T-helper 1 cell treated with Interleukin-12 subunit alpha and Interleukin-12 subunit beta and Interleukin-4 antibody, amounts not matched to agents 30 μg/mL and 1 μg/mL, for 36 hours (primary cell): ENCODE results near the gene PLAGL2.
A peak's percentile ranks its signal among the peaks of the same experiment; 100 is the strongest.
"Not testable (repeated sequence)": the region's sequence is repeated elsewhere in the genome, so short reads cannot be mapped to it uniquely, and the experiment has no call there.

Source experiments
- H3K27ac Mint-ChIP-seq: one replicate; pipeline ENCODE4 v1.8.0; 2021; ENCODE audit warnings: mild to moderate bottlenecking, mixed read lengths
- H3K27me3 Mint-ChIP-seq: one replicate; pipeline ENCODE4 v1.8.0; 2021; ENCODE audit warnings: low read depth, mixed read lengths
- H3K36me3 Mint-ChIP-seq: one replicate; pipeline ENCODE4 v1.8.0; 2021; ENCODE audit warnings: low read depth, mixed read lengths
- H3K4me1 Mint-ChIP-seq: one replicate; pipeline ENCODE4 v1.8.0; 2021; ENCODE audit warnings: low read depth, mixed read lengths
- H3K4me3 Mint-ChIP-seq: one replicate; pipeline ENCODE4 v1.8.0; 2021; ENCODE audit warnings: mild to moderate bottlenecking, moderate library complexity, mixed read lengths
- H3K9me3 Mint-ChIP-seq: one replicate; pipeline ENCODE4 v1.8.0; 2021; ENCODE audit warnings: mixed read lengths

PLAGL2 gene

DNA sequence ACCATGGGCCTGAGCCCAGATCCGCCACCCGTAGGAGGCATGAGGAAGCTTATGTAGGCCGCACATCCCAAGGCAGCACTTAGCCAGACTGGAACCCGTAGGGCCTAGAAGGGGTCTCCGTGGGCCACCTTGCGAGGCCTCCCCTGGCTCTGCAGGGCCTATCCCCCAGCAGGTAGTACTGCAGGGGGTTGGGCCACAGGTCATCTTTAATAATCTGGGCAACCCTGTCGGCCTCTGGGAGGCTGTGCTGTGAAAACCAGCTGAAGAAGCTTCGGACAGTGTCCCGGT, 18.5 kb downstream of the PLAGL2 start:
- H3K4me1 Mint-ChIP-seq: peaks cover 18% of the 10 kb centered on the region
- H3K27ac Mint-ChIP-seq: no peak overlapping the region
- no peaks in the 10 kb centered on the region for H3K27me3 Mint-ChIP-seq
- peak overlapping the region; percentile 74 for H3K4me3 Mint-ChIP-seq
- peaks cover 7% of the 10 kb centered on the region for H3K36me3 Mint-ChIP-seq
- no peaks in the 10 kb centered on the region for H3K9me3 Mint-ChIP-seq

GRCh38 chr20:32188376-32189122, 19.0 kb downstream of the PLAGL2 start:
- Mint-ChIP-seq H3K4me1 (peaks cover 15% of the 10 kb centered on the region), H3K36me3 (peaks cover 2% of the 10 kb centered on the region), H3K27ac (peak overlapping the region; percentile 42), H3K4me3 (peak overlapping the region; percentile 20), H3K9me3 (no peaks in the 10 kb centered on the region), H3K27me3 (no peaks in the 10 kb centered on the region)

GRCh38 chr20:32186506-32186905, 21.0 kb downstream of the PLAGL2 start:
- Mint-ChIP-seq H3K27me3 (no peaks in the 10 kb centered on the region), H3K4me1 (peaks cover 10% of the 10 kb centered on the region), H3K27ac (no peak overlapping the region), H3K4me3 (no peak overlapping the region), H3K9me3 (no peaks in the 10 kb centered on the region), H3K36me3 (no peaks in the 10 kb centered on the region)

DNA sequence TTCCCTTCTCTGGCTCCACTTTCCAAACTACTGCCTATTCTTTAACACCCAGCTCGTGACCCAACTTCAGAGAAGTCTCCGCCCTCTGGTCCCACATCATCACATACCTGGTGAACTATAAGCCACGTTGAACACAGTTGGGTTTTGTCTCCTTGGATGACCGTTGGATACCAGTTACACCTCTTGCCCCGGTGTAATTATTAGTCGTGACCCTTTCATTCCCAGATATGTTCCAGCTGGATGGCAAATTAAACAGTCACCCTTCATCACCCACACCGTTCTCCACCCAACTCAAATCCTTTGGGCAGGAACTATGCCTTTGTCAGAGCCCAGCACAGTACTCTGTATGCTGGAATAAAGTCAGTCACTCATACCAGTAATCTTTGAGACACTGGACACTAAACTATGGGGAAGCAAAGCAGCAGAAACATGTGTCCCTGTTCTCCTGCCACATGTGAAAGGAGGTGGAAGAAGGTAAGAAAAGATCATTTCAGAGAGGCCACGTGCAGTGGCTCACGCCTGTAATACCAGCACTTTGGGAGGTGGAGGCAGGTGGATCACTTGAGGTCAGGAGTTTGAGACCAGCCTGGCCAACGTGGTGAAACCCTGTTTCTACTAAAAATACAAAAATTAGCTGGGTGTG, 22.5 kb downstream of the PLAGL2 start:
- Mint-ChIP-seq H3K4me3 (no peak overlapping the region), H3K27ac (no peak overlapping the region)

DNA sequence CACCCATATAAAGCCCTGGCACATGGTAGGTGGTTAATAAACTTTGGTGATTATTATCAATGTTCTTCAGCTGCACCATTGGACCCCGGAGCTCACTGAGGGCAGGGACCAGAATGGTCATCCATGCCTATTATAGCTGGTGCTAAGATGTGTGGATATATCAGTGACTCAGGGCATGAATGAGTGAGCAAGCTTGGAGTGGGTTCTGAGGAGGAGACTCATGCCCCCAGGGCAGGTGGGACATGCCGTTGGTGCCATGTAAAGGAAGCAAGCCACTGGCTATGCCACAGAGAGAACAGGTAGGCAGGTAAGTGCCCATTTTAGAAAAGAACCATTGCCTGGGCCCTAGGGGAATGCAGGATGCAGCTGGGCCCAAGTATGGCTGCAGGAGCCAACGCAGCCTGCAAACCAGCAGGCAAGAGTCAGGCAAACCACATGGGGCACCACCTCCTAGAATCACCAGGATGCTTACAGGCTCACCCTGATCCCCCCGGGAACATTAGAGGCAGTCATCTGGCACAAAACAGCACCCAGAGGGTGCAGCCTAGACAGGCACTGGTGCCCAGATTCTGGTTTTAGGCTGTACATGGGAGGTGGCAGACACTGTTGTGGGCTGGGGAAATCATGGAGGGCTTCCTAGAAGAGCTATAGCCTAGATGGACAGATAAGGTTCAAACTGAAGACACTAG, 23.5 kb downstream of the PLAGL2 start:
- H3K9me3 Mint-ChIP-seq: no peaks in the 10 kb centered on the region
- no peaks in the 10 kb centered on the region for H3K27me3 Mint-ChIP-seq
- H3K4me1 Mint-ChIP-seq: peaks cover 3% of the 10 kb centered on the region
- H3K27ac Mint-ChIP-seq: no peak overlapping the region
- H3K4me3 Mint-ChIP-seq: no peak overlapping the region
- H3K36me3 Mint-ChIP-seq: no peaks in the 10 kb centered on the region

More for the DNA sequence above, 22.5 kb downstream of the PLAGL2 start:
- H3K27me3 Mint-ChIP-seq: no peaks in the 10 kb centered on the region
- H3K4me1 Mint-ChIP-seq: peaks cover 5% of the 10 kb centered on the region
- no peaks in the 10 kb centered on the region for H3K36me3 Mint-ChIP-seq
- H3K9me3 Mint-ChIP-seq: no peaks in the 10 kb centered on the region

DNA sequence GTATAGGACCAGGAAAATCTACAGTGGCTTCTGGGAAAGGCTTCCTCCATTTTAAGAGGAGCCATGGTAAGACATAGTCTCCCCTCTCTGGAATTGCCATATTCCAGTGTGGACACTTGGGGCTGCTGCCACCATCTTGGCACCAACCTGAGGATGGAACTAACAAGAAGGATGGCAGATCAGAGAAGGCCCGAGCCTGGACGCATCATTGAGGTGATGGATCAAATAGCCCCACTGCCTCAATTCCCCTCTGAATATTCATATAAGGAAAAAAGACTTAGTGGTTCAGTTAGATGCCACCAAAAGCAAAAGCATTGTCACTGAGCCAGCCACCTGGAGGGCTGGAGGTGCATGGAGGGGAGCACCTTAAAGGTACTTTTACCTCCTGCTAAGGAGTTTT, 25.9 kb downstream of the PLAGL2 start:
- Mint-ChIP-seq H3K4me3 (no peak overlapping the region), H3K27me3 (no peaks in the 10 kb centered on the region), H3K4me1 (no peaks in the 10 kb centered on the region), H3K36me3 (peaks cover 2% of the 10 kb centered on the region), H3K9me3 (no peaks in the 10 kb centered on the region), H3K27ac (no peak overlapping the region)

- H3K4me1 Mint-ChIP-seq: no peaks in the 10 kb centered on the region
- H3K36me3 Mint-ChIP-seq: peaks cover 2% of the 10 kb centered on the region
- no peak overlapping the region for H3K4me3 Mint-ChIP-seq
- no peaks in the 10 kb centered on the region for H3K27me3 Mint-ChIP-seq
- H3K9me3 Mint-ChIP-seq: no peaks in the 10 kb centered on the region
- no peak overlapping the region for H3K27ac Mint-ChIP-seq
Measured at GRCh38 chr20:32179934-32180333, 27.6 kb downstream of the PLAGL2 start.

GRCh38 chr20:32179515-32179914, 28.0 kb downstream of the PLAGL2 start:
- no peaks in the 10 kb centered on the region for H3K9me3 Mint-ChIP-seq
- H3K4me1 Mint-ChIP-seq: no peaks in the 10 kb centered on the region
- peaks cover 2% of the 10 kb centered on the region for H3K36me3 Mint-ChIP-seq
- H3K27me3 Mint-ChIP-seq: no peaks in the 10 kb centered on the region
- no peak overlapping the region for H3K27ac Mint-ChIP-seq
- H3K4me3 Mint-ChIP-seq: no peak overlapping the region

GRCh38 chr20:32177696-32178095, 29.8 kb downstream of the PLAGL2 start:
- H3K27ac Mint-ChIP-seq, H3K4me3 Mint-ChIP-seq, H3K27me3 Mint-ChIP-seq, H3K4me1 Mint-ChIP-seq, H3K9me3 Mint-ChIP-seq, H3K36me3 Mint-ChIP-seq: not testable (repeated sequence)

GRCh38 chr20:32168184-32168910, 39.2 kb downstream of the PLAGL2 start:
- Mint-ChIP-seq H3K36me3 (peaks cover 7% of the 10 kb centered on the region), H3K9me3 (no peaks in the 10 kb centered on the region), H3K4me3 (no peak overlapping the region), H3K27ac (no peak overlapping the region), H3K4me1 (peaks cover 3% of the 10 kb centered on the region), H3K27me3 (no peaks in the 10 kb centered on the region)

GRCh38 chr20:32167552-32167951, 40.0 kb downstream of the PLAGL2 start:
- Mint-ChIP-seq H3K36me3 (peaks cover 9% of the 10 kb centered on the region), H3K27me3 (no peaks in the 10 kb centered on the region), H3K9me3 (no peaks in the 10 kb centered on the region), H3K27ac (no peak overlapping the region), H3K4me3 (no peak overlapping the region), H3K4me1 (peaks cover 3% of the 10 kb centered on the region)

DNA sequence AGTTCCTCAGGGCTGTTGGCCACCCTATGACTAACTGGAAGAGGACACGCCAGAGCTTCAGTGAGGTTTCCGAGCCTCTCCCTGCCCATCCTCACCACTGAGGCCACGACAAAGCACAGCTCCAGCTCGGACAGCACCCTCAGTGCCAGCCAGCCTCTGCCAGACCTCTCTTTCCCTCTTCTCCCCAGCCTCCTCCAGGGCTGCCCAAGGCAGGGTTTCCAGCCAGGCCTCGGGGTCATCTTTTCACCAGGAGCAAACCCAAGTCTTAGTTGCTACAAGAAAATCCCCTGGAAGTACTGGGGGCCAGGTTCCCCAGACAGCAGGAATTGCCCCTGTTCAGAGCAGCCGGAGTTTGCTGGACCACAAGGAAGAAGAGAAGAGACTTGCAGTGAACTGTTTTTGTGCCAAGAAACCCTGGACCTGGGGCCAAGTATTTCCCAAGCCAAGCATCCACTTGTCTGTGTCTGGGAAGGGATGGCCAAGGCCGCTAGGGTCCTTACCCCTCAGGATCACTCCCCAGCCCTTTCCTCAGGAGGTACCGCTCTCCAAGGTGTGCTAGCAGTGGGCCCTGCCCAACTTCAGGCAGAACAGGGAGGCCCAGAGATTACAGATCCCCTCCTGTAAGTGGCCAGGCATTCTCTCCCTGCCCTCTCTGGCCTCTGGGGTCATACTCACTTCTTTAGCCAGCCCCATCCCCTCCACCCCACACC, 41.6 kb downstream of the PLAGL2 start:
- H3K9me3 Mint-ChIP-seq: no peaks in the 10 kb centered on the region
- H3K4me3 Mint-ChIP-seq: no peak overlapping the region
- H3K4me1 Mint-ChIP-seq: peaks cover 3% of the 10 kb centered on the region
- peaks cover 24% of the 10 kb centered on the region for H3K36me3 Mint-ChIP-seq
- H3K27me3 Mint-ChIP-seq: no peaks in the 10 kb centered on the region
- no peak overlapping the region for H3K27ac Mint-ChIP-seq

GRCh38 chr20:32164984-32165735, 42.4 kb downstream of the PLAGL2 start:
- H3K36me3 Mint-ChIP-seq: peaks cover 28% of the 10 kb centered on the region
- H3K4me3 Mint-ChIP-seq: no peak overlapping the region
- no peaks in the 10 kb centered on the region for H3K27me3 Mint-ChIP-seq
- peaks cover 3% of the 10 kb centered on the region for H3K4me1 Mint-ChIP-seq
- H3K27ac Mint-ChIP-seq: no peak overlapping the region
- no peaks in the 10 kb centered on the region for H3K9me3 Mint-ChIP-seq

GRCh38 chr20:32163951-32164350, 43.6 kb downstream of the PLAGL2 start:
- H3K4me3 Mint-ChIP-seq: no peak overlapping the region
- H3K27ac Mint-ChIP-seq: no peak overlapping the region
- peaks cover 3% of the 10 kb centered on the region for H3K4me1 Mint-ChIP-seq
- H3K9me3 Mint-ChIP-seq: no peaks in the 10 kb centered on the region
- peaks cover 31% of the 10 kb centered on the region for H3K36me3 Mint-ChIP-seq
- no peaks in the 10 kb centered on the region for H3K27me3 Mint-ChIP-seq
